VCaP (cell line): ENCODE data around the gene CHSY3.
A peak's percentile ranks its signal among the peaks of the same experiment; 100 is the strongest.

Experiments used
- H3K27ac ChIP-seq: fragments of 450-650 bp; 2 replicates; pipeline ENCODE4 v1.5.1; 2017
- TF ChIP-seq, protein P1 (sequence below): fragments of 450-650 bp; conservative IDR thresholded peaks from 2 replicates; pipeline ENCODE4 v1.5.1; 2017; ENCODE audit warnings: mild to moderate bottlenecking, moderate library complexity

Gene CHSY3

DNA sequence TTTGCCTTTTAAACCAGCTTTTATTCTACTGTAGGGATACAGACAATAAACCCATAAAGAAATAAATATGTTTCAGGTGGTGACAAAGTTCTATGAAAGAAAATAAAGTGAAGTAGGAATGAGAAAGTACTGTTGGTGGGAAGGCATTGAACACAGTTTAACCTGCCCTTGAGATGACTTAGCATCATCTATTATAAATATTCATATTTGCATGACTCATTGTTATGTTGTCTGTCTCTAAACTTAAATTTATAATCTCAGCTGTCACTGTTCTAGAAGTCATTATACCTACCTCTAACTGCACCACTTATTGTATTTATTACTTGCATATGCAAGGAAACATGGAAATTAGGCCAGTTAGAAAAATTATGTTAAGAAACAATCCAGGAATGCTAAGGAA, 202.2 kb downstream of the CHSY3 start:
- TF ChIP-seq, protein P1, sequence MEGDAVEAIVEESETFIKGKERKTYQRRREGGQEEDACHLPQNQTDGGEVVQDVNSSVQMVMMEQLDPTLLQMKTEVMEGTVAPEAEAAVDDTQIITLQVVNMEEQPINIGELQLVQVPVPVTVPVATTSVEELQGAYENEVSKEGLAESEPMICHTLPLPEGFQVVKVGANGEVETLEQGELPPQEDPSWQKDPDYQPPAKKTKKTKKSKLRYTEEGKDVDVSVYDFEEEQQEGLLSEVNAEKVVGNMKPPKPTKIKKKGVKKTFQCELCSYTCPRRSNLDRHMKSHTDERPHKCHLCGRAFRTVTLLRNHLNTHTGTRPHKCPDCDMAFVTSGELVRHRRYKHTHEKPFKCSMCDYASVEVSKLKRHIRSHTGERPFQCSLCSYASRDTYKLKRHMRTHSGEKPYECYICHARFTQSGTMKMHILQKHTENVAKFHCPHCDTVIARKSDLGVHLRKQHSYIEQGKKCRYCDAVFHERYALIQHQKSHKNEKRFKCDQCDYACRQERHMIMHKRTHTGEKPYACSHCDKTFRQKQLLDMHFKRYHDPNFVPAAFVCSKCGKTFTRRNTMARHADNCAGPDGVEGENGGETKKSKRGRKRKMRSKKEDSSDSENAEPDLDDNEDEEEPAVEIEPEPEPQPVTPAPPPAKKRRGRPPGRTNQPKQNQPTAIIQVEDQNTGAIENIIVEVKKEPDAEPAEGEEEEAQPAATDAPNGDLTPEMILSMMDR: no peak
- H3K27ac ChIP-seq: no peak overlapping the region

DNA sequence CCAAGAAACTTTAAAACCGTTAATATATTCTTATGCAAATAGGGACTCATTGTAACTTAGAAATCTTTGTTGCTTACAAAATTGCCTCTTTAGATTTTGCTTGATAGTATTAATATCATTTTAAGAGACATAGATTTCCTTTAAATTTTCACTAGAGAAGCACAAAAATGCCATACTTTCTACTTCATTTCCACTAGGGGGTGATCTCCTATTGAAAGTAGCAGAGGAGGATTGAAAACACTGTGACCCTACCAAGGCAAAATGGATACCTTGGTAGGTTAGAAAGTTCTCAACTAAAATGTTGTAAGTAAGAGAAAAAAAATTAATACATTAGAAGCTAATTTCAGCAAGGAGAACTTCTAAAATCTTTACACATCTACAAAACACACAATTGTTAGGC, 204.9 kb downstream of the CHSY3 start:
- H3K27ac ChIP-seq: no peak overlapping the region
- TF ChIP-seq, protein P1: peak; percentile 75

DNA sequence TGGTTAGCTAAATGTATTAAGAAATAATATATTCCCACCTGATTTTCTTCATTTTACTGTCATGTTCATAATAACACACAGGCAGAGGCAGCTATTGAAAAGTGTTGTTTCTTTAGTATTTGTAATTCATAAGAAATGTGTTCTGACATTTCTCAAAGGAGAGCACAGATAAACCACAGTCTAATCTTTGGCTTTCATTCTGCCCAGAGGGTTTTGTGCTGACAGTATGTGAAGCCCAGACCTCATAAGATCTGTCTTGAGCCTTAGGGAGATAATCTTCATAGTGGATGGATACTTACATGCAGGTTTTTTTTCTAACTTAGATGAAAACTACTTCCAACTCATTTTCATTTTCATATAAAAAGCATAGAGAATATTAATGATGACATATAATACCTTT, 206.1 kb downstream of the CHSY3 start:
- H3K27ac ChIP-seq: no peak overlapping the region
- TF ChIP-seq, protein P1: no peak

DNA sequence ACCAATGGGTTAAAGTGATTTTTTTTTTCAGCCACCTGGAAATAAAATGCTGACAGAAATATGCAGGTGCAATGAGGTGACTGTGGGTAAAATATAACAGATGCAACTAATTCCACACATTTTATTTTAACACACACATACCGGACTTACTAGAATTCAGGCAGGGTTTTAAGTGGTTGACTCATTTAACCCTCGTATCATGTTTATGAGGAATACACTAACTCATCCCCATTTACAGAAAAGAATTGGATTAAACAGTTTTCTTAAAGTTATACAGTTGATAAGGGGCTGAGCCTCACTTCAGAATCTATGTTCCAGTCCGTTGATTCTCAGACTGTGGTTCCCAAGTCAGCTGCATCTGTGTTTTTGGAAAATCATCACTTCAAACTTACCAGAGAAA, 207.5 kb downstream of the CHSY3 start:
- TF ChIP-seq, protein P1: no peak
- no peak overlapping the region for H3K27ac ChIP-seq

DNA sequence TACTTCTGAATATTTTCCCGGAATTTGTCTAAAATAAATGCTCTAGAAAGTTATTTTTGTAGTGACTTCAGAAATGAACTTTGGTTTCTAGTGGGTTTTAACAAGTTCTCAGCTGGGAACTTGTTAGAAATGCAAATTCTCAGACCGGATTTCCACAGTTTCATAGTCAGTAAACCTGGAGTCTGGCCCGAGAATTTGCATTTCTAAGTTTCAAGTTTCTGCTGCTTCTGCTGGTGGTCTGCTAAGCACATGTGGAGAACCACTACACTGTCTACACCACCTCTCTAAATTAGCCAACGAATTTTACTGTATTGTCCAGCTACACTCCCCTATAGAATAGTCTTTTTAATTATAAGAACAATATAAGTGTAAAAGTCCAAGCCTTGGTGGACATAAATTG, 208.0 kb downstream of the CHSY3 start:
- H3K27ac ChIP-seq: no peak overlapping the region
- TF ChIP-seq, protein P1: no peak

DNA sequence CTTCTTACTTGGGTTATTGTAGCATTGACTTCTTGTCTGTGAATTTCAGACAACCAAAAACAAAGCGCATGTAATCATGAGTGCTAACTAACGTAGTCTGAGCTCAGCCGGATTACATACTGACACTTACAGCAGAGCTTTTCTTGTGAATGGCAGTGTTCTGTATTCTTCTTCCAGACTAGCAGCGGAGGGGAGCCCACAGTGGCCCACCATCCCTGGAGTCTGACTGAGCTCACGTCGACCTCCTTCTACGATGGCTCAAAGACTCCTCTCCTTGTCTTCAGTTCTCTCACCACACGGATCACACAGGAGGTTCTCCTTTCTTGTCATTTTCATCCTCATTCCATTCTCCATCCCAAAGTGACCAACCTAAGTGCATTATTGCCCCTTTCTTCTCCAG, 211.4 kb downstream of the CHSY3 start:
- TF ChIP-seq, protein P1: no peak

DNA sequence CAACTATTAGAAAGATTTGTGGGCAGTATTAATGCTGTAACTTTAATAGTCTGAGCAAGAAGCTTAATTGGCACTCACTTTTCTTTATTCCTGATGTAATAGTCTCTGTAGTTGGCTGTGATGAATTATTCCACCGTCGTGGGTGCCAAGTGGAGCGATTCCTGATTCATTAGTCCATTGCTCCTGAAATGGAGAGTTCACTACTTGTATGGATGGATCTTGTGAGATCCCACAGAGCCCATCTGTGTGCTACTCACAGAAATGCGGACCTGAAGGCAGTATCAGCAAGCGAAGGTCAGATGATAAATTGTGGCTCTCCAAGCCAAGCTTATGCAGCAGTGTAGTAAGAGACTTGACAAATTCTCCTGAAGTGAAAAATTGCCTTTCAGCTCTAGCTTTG, 212.2 kb downstream of the CHSY3 start:
- no peak overlapping the region for H3K27ac ChIP-seq
- TF ChIP-seq, protein P1: no peak

More for the DNA sequence above, 211.4 kb downstream of the CHSY3 start:
- H3K27ac ChIP-seq: no peak overlapping the region

DNA sequence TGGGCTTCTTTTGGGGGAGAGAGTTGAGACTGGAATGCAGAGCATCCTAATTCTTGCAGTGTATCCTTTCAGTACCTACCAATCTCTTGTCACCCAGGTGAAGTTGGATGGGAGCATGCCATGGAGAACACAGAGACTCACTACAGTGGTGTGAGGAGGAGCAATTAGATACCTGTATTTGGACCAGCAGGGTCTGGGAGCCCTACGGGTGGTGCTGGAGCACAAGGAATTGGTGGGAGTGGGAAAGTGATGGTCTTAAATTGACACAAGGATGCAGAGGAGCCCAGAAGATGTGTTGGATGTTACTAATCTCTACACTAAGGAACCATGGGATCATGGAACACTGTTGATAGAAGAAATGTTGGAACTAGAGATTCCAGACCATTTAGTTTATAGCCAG, 212.7 kb downstream of the CHSY3 start:
- H3K27ac ChIP-seq: no peak overlapping the region
- TF ChIP-seq, protein P1: no peak
